Measurements from ENCODE around the gene GPATCH2.

Gene GPATCH2

GRCh38 chr1:217563179-217563578 lies 67.7 kb downstream of the GPATCH2 start:
- no peak; the same call in 1 of the 2 replicates for TF ChIP-seq CTCF (conservative IDR thresholded peaks at IDR 0.05)
- H3K27ac ChIP-seq: no peak overlapping the region

GRCh38 chr1:217562229-217562878 lies 68.5 kb downstream of the GPATCH2 start:
- no peak overlapping the region for H3K27ac ChIP-seq
- no peak for TF ChIP-seq CTCF (conservative IDR thresholded peaks at IDR 0.05)

GRCh38 chr1:217561446-217561845 lies 69.4 kb downstream of the GPATCH2 start:
- TF ChIP-seq CTCF (conservative IDR thresholded peaks at IDR 0.05): no peak
- H3K27ac ChIP-seq: no peak overlapping the region

- no peak for TF ChIP-seq CTCF (conservative IDR thresholded peaks at IDR 0.05)
These were observed 76.0 kb downstream of the GPATCH2 start for GRCh38 chr1:217554849-217555248.

GRCh38 chr1:217553949-217554509 lies 76.9 kb downstream of the GPATCH2 start:
- TF ChIP-seq CTCF (conservative IDR thresholded peaks at IDR 0.05): no peak

More at GRCh38 chr1:217554849-217555248, 76.0 kb downstream of the GPATCH2 start:
- no peak overlapping the region for H3K27ac ChIP-seq

GRCh38 chr1:217552339-217552951 lies 78.4 kb downstream of the GPATCH2 start:
- TF ChIP-seq CTCF (conservative IDR thresholded peaks at IDR 0.05): no peak
- H3K27ac ChIP-seq: no peak overlapping the region

More at GRCh38 chr1:217553949-217554509, 76.9 kb downstream of the GPATCH2 start:
- no peak overlapping the region for H3K27ac ChIP-seq

- TF ChIP-seq CTCF (conservative IDR thresholded peaks at IDR 0.05): no peak
- no peak overlapping the region for H3K27ac ChIP-seq
These were observed 88.1 kb downstream of the GPATCH2 start for GRCh38 chr1:217542837-217543236.
